IgD-negative memory B cell (primary cell): Measurements from ENCODE around the gene PLEK2. TPM values are rescaled to one million over a fixed set of nuclear protein-coding genes. Genes with fewer than 3 reads are reported as not detected.

Experiments used
- H3K27ac Mint-ChIP-seq, 3 donors: one replicate each; pipeline ENCODE4 v1.8.0; 2020 to 2022; ENCODE audit warnings: mild to moderate bottlenecking in 3 of 3, mixed read lengths in 3 of 3, moderate library complexity in 1 of 3
- H3K27me3 Mint-ChIP-seq: one replicate; pipeline ENCODE4 v1.8.0; 2021; ENCODE audit warnings: mixed read lengths
- H3K36me3 Mint-ChIP-seq: one replicate; pipeline ENCODE4 v1.8.0; 2020; ENCODE audit warnings: mild to moderate bottlenecking, mixed read lengths
- H3K4me1 Mint-ChIP-seq, 3 donors: one replicate each; pipeline ENCODE4 v1.8.0; 2020 to 2022; ENCODE audit warnings: mixed read lengths in 3 of 3, mild to moderate bottlenecking in 1 of 3
- H3K4me3 Mint-ChIP-seq, 4 donors: one replicate each; pipeline ENCODE4 v1.8.0; 2020 to 2022; ENCODE audit warnings: mild to moderate bottlenecking in 4 of 4, mixed read lengths in 4 of 4, moderate library complexity in 3 of 4
- H3K9me3 Mint-ChIP-seq, 3 donors: one replicate each; pipeline ENCODE4 v1.8.0; 2020 to 2021; ENCODE audit warnings: mixed read lengths in 3 of 3, mild to moderate bottlenecking in 1 of 3
- polyA plus RNA-seq: library from polyadenylated mRNA; unstranded; fragments of 300-500 nt; fragmentation: Illumina TruSeq; gene quantifications from one replicate; pipeline ENCODE4 v1.2.3, GENCODE V29; 2021

The PLEK2 gene
- polyA plus RNA-seq, 1 donor from 2014 or later: not detected

GRCh38 chr14:67395876-67396189 lies 16.1 kb downstream of the PLEK2 start:
- H3K36me3 Mint-ChIP-seq: peaks cover 1% of the 10 kb centered on the region
- peaks cover 0 to 1% (median 0%) of the 10 kb centered on the region in 3 donors for H3K9me3 Mint-ChIP-seq
- no peaks in the 10 kb centered on the region for H3K4me1 Mint-ChIP-seq
- H3K27me3 Mint-ChIP-seq: peaks cover 8% of the 10 kb centered on the region
- H3K27ac Mint-ChIP-seq: peak overlapping the region in 1 of 3 donors; percentile 2
- no peak overlapping the region for H3K4me3 Mint-ChIP-seq

DNA sequence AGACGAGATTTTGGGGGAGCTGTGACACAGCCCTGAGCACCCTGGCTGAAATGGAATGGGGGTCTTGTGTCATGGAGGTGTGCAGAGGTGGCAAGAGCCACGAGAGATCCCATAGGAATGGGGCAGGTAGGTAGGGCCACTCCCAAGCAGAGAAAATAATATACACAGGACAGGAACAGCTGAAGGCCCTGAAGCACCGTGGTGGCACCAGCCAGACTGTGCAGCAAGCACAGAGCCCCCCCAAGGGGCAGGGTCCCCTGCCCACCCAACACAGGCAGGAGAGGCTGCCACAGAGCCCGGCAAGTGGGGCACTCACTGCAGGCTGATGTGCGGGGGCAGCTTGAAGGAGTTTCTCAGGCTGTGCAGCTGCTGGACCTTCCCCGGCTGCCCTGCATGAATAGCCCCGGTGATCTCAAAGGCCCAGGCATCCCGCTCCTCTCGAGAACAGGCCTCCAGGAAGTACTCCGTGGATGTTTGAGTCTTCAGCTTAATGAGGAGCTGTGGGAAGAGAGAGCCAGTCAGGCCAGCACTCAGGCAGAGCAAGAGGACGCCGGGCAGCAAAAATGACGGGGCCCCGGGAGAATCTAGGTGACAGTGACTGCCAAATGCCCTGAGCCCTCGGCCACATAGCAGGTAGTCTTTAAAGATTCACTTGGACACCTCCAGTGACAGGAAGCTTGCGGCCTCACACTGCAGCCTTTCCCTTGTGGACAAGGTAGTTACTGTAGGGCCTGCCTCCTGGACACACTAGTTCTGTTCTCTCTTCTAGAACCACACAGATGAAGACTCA lies 16.7 kb downstream of the PLEK2 start:
- Mint-ChIP-seq H3K27me3 (peaks cover 4% of the 10 kb centered on the region), H3K27ac (peak overlapping the region in 1 of 3 donors; percentile 2), H3K36me3 (peaks cover 1% of the 10 kb centered on the region), H3K9me3 (peaks cover 0 to 1% (median 0%) of the 10 kb centered on the region in 3 donors), H3K4me3 (no peak overlapping the region), H3K4me1 (no peaks in the 10 kb centered on the region)

DNA sequence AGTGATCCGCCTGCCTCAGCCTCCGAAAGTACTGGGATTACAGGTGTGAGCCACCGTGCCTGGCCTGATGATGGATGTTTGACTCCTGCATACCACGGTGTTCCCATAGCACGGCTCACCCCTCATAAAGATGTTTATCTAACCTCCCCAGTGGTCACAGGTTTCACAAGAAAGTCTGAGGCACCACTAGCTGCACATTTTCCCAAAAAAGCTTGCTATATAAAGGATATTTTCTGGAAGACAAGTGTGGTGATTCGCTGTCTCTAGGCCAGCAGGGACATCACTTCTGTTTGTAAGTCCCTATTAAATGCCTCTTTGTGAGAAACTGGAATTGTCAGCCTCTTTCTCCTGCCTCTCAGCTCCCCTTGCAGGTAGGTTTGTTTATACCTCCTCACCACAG lies 18.3 kb downstream of the PLEK2 start:
- H3K4me1 Mint-ChIP-seq: no peaks in the 10 kb centered on the region
- peaks cover 1% of the 10 kb centered on the region for H3K36me3 Mint-ChIP-seq
- no peak overlapping the region for H3K27ac Mint-ChIP-seq
- no peak overlapping the region for H3K4me3 Mint-ChIP-seq
- H3K9me3 Mint-ChIP-seq: no peaks in the 10 kb centered on the region
- peaks cover 3% of the 10 kb centered on the region for H3K27me3 Mint-ChIP-seq

- Mint-ChIP-seq H3K36me3 (peaks cover 1% of the 10 kb centered on the region), H3K9me3 (no peaks in the 10 kb centered on the region), H3K27ac (no peak overlapping the region), H3K4me3 (no peak overlapping the region), H3K4me1 (no peaks in the 10 kb centered on the region), H3K27me3 (peaks cover 3% of the 10 kb centered on the region)
Measured at GRCh38 chr14:67392800-67393199, 19.2 kb downstream of the PLEK2 start.

DNA sequence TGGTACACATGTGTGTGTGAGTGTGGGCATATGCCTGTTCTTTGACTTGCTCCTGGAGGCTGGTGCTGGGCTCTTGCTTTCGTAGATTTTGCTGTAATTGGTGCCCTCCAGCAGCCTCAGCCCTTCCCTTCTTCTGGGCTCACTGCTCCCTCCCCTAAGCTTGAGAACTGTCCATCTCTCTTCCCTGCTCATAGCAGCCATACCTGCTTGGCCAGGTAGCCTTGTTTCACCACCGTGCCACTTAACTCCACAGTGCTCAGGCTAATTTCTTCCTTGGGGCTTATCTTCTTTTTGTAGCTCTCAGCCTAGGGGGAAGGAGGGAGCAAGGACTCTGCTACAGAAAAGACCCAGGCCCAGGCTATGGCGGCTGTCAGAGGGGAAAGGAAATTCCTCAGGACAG lies 19.8 kb downstream of the PLEK2 start:
- no peak overlapping the region for H3K4me3 Mint-ChIP-seq
- H3K27ac Mint-ChIP-seq: no peak overlapping the region
- no peaks in the 10 kb centered on the region for H3K9me3 Mint-ChIP-seq
- peaks cover 3% of the 10 kb centered on the region for H3K27me3 Mint-ChIP-seq
- no peaks in the 10 kb centered on the region for H3K4me1 Mint-ChIP-seq
- peaks cover 1% of the 10 kb centered on the region for H3K36me3 Mint-ChIP-seq

DNA sequence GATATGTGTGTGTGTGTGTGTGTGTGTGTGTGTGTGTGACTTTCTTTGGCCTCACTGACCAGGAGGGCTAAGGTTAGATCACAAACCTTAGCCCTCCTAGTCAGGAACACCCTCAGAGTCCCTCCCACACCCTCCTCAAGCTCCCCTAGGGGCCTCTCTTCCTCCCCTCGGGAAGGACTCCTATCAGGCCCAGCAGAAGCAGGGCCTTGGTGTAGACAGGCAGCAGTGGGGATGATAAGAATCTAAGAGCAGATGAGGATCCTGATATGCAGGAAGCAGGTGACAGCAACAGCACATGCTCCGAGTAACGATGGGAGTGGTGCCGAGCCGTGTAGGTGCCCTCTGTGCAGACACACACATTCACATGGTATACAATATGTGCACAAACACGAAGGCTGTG lies 20.7 kb downstream of the PLEK2 start:
- Mint-ChIP-seq H3K9me3 (no peaks in the 10 kb centered on the region), H3K36me3 (peaks cover 1% of the 10 kb centered on the region), H3K27ac (no peak overlapping the region), H3K27me3 (no peaks in the 10 kb centered on the region), H3K4me1 (no peaks in the 10 kb centered on the region), H3K4me3 (no peak overlapping the region)

DNA sequence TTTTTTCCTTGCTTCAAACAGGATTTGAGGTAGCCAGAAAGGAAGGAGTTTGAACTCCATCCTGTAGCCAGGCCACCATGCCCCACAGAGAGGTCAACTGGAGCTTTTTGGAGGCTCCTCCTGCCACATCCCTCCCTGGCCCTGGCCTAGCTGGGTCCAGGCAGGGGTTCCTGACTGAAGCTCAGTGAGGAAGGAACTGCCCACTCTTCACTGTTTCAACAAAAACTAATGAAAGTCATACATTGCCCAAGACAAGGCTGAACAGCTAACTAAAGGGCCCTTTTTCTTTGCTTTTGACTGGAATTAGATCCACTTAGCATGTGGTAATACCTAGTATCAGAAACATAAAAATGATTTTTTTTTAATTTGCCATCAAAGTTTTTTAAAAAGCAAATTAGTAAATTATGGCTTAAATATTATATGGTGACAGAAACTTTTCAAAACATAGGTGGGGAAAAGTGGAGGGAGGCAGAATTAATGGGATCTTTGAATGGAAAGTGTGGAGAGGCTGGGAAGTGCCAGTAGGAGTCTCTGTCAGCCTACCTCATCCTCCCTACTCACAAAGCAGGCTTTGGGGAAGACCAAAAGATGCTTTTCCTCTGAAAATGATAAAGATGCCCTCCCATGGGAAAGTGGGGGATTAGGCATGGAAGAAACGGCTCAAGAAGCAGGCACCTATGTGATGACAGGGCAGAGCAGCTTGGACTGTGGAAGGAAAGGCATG lies 22.0 kb downstream of the PLEK2 start:
- Mint-ChIP-seq H3K27me3 (no peaks in the 10 kb centered on the region), H3K36me3 (no peaks in the 10 kb centered on the region), H3K4me3 (no peak overlapping the region), H3K9me3 (no peaks in the 10 kb centered on the region), H3K27ac (no peak overlapping the region), H3K4me1 (no peaks in the 10 kb centered on the region)

DNA sequence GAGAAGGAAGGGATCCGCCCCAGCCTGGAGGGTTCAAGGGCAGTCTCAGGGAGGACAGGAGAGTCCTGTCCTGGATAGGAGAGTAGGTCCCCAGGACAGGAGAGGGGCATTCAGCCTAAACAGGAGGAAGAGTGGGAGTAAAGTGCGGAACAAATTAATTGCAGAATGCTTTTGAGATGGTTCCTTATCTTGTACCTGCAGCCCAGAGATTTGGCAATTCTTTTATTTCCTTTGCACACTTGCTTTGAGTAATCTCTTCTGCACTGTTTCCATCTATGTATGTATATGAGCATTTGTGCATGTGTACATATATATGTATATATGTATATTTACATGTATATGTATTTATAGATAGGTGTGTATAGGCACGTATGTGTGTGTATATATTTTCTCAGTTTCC lies 22.7 kb downstream of the PLEK2 start:
- Mint-ChIP-seq H3K9me3 (no peaks in the 10 kb centered on the region), H3K36me3 (no peaks in the 10 kb centered on the region), H3K27ac (no peak overlapping the region), H3K4me3 (no peak overlapping the region), H3K4me1 (no peaks in the 10 kb centered on the region), H3K27me3 (no peaks in the 10 kb centered on the region)

GRCh38 chr14:67387195-67387594 lies 24.8 kb downstream of the PLEK2 start:
- no peak overlapping the region for H3K27ac Mint-ChIP-seq
- H3K4me1 Mint-ChIP-seq: no peaks in the 10 kb centered on the region
- H3K9me3 Mint-ChIP-seq: no peaks in the 10 kb centered on the region
- H3K27me3 Mint-ChIP-seq: no peaks in the 10 kb centered on the region
- no peak overlapping the region for H3K4me3 Mint-ChIP-seq
- no peaks in the 10 kb centered on the region for H3K36me3 Mint-ChIP-seq

DNA sequence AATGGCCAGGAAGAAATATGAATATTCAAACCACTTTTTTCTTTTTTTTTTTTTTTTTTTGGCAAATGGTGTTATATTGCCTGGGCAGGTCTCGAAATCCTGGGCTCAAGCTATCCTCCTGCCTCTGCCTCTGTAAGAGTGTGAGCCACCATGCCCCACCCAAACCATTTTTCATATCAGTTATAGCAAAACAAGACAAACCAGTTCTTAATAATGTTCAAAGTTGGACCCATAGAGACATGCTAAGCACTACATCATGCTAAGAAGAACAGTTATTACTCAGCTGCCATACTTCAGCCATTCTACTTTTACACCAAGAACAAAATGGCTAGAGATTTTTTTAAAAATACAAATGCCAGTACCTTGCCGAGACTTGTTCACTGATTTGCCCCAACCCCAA lies 26.3 kb downstream of the PLEK2 start:
- H3K4me3 Mint-ChIP-seq: peak overlapping the region in 1 of 4 donors; percentile 38
- no peaks in the 10 kb centered on the region for H3K9me3 Mint-ChIP-seq
- H3K4me1 Mint-ChIP-seq: no peaks in the 10 kb centered on the region
- H3K36me3 Mint-ChIP-seq: no peaks in the 10 kb centered on the region
- H3K27ac Mint-ChIP-seq: no peak overlapping the region
- no peaks in the 10 kb centered on the region for H3K27me3 Mint-ChIP-seq

GRCh38 chr14:67385120-67385519 lies 26.8 kb downstream of the PLEK2 start:
- Mint-ChIP-seq H3K4me1 (no peaks in the 10 kb centered on the region), H3K4me3 (no peak overlapping the region), H3K9me3 (no peaks in the 10 kb centered on the region), H3K27ac (peak overlapping the region in 1 of 3 donors; percentile 31), H3K27me3 (no peaks in the 10 kb centered on the region), H3K36me3 (no peaks in the 10 kb centered on the region)

GRCh38 chr14:67377916-67378315 lies 34.0 kb downstream of the PLEK2 start:
- Mint-ChIP-seq H3K9me3 (no peaks in the 10 kb centered on the region), H3K27me3 (no peaks in the 10 kb centered on the region), H3K4me3 (no peak overlapping the region), H3K4me1 (peaks cover 0 to 5% (median under 1%) of the 10 kb centered on the region in 3 donors), H3K36me3 (peaks cover 5% of the 10 kb centered on the region), H3K27ac (no peak overlapping the region)

DNA sequence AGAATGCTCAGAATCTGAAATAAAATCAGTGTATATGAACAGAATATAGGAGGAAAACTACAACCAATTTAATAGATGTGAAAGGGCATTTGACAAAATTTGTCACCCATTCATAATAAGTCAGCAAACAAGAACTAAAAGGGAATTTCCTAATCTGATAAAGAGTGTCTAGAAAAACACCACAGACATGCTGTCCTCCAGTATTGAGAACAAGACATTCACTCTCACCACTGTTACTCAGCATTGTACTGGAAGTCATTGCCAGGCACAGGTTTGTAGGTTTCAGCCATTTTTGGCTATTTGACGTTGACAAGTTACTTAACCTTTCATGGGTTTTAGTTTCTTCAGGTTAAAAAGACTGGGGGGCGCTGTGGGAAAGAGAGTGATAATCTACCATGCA lies 38.6 kb downstream of the PLEK2 start:
- Mint-ChIP-seq H3K4me1 (peaks cover 0 to 10% (median 7%) of the 10 kb centered on the region in 3 donors), H3K27ac (peak overlapping the region in 1 of 3 donors; percentile 3), H3K4me3 (no peak overlapping the region), H3K27me3 (no peaks in the 10 kb centered on the region), H3K9me3 (no peaks in the 10 kb centered on the region), H3K36me3 (peaks cover 7% of the 10 kb centered on the region)

DNA sequence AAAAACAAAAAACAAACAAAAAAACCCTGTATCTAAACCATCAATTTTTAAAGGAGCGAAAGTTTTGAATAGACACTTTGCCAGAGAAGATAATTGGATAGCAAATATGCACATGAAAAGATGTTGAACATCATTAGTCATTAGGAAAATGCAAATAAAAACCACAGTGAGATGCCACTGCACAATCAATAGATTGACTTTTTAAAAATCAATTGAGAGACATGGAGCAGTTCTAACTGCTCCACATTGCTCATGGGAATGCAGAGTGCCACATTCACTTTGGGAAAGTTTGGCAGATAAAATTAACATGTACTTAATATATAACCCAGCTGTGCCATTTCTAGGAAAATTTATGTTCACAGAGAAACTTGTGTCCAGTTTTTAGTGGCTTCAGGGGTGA lies 39.1 kb downstream of the PLEK2 start:
- Mint-ChIP-seq H3K36me3 (peaks cover 7% of the 10 kb centered on the region), H3K9me3 (no peaks in the 10 kb centered on the region), H3K4me1 (peaks cover 1 to 10% (median 7%) of the 10 kb centered on the region in 3 donors), H3K4me3 (no peak overlapping the region), H3K27me3 (no peaks in the 10 kb centered on the region), H3K27ac (no peak overlapping the region)

DNA sequence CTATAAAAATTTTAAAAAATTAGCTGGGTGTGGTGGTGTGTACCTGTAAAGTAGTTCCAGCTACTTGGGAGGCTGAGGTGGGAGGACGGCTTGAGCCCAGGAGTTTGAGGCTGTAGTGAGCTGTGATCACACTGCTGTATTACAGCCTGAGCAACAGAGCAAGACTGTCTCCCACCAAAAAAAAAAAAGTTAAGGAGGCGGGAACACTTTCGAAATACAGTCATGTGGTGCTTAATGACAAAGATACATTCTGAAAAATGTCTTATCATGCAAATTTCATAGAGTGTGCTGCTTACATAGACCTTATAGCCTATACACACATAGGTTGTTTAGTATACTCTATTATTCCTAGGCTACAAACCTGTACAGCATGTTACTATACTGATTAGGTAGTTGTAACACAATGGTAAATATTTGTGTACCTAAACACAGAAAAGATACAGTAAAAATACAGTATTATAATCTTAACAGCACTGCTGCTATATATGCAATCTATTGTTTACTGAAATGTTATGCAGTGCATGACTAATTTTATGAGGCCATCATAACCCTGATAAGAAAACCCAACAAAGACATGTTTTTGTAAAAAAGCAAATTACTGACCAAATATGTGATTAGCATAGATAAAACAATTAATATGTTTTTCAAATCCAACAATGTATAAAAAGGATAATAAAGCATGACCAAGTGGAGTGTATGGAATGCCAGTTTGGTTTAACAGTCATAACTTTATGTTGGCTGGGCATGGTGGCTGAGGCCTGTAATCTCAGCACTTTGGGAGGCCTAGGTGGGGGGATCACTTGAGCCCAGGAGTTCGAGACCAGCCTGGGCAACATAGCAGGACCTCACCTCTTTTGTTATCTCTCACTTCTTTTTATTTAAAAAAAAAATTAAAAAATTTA lies 40.5 kb downstream of the PLEK2 start:
- Mint-ChIP-seq H3K27me3 (no peaks in the 10 kb centered on the region), H3K36me3 (peaks cover 7% of the 10 kb centered on the region), H3K4me3 (no peak overlapping the region), H3K4me1 (peaks cover 2 to 15% (median 12%) of the 10 kb centered on the region in 3 donors), H3K27ac (peak overlapping the region in 1 of 3 donors; percentile 0), H3K9me3 (no peaks in the 10 kb centered on the region)
